Measurements from ENCODE around the gene FRMD3. TPM values are rescaled to one million over a fixed set of nuclear protein-coding genes. Genes with fewer than 3 reads are reported as not detected.

FRMD3 gene
- total and polyA plus RNA-seq, 8 donors: 1.0 to 3.7 (median 2.3) TPM

- no peak for ATAC-seq
- TF ChIP-seq CTCF (IDR thresholded peaks at IDR 0.05): no peak
- intact Hi-C loops (cut with DNase I): no loop called here
- Histone ChIP-seq H3K4me1 (no peaks in the 10 kb centered on the region), H3K36me3 (no peaks in the 10 kb centered on the region), H3K9me3 (no peaks in the 10 kb centered on the region), H3K27me3 (no peaks in the 10 kb centered on the region), H3K4me3 (no peak overlapping the region), H3K27ac (no peak overlapping the region)
- no peak for DNase-seq
Observed at GRCh38 chr9:83208065-83208850, 329.9 kb downstream of the FRMD3 start.

- Histone ChIP-seq H3K27me3 (no peaks in the 10 kb centered on the region), H3K36me3 (no peaks in the 10 kb centered on the region), H3K4me1 (no peaks in the 10 kb centered on the region), H3K27ac (no peak overlapping the region), H3K9me3 (no peaks in the 10 kb centered on the region), H3K4me3 (no peak overlapping the region)
- no peak for DNase-seq
- no peak for ATAC-seq
- intact Hi-C loops (cut with DNase I): no loop called here
- TF ChIP-seq CTCF (IDR thresholded peaks at IDR 0.05): no peak
Observed at GRCh38 chr9:83204047-83204446, 334.2 kb downstream of the FRMD3 start.

GRCh38 chr9:83200531-83200930, 337.7 kb downstream of the FRMD3 start:
- ATAC-seq: no peak
- no peak overlapping the region for H3K27ac ChIP-seq
- H3K36me3 ChIP-seq: no peaks in the 10 kb centered on the region
- peaks cover 0 to 4% of the 10 kb centered on the region in 2 donors for H3K27me3 ChIP-seq
- no peak overlapping the region for H3K4me3 ChIP-seq
- no peak for TF ChIP-seq CTCF (IDR thresholded peaks at IDR 0.05)
- no peak for DNase-seq
- intact Hi-C loops (cut with DNase I): no loop called here
- no peaks in the 10 kb centered on the region for H3K9me3 ChIP-seq
- H3K4me1 ChIP-seq: no peaks in the 10 kb centered on the region

GRCh38 chr9:83199832-83200231, 338.4 kb downstream of the FRMD3 start:
- intact Hi-C loops (cut with DNase I): no loop called here

More at GRCh38 chr9:83199832-83200231, 338.4 kb downstream of the FRMD3 start:
- TF ChIP-seq CTCF (IDR thresholded peaks at IDR 0.05): no peak
- DNase-seq (no peak), ATAC-seq (no peak)
- no peaks in the 10 kb centered on the region for H3K9me3 ChIP-seq
- H3K4me1 ChIP-seq: no peaks in the 10 kb centered on the region
- H3K27ac ChIP-seq: no peak overlapping the region
- no peak overlapping the region for H3K4me3 ChIP-seq
- H3K36me3 ChIP-seq: no peaks in the 10 kb centered on the region
- H3K27me3 ChIP-seq: peaks cover 0 to 8% of the 10 kb centered on the region in 2 donors

Measured in left lung (tissue), 10 donors.